ENCODE results near the gene WNT3. TPM values are rescaled to one million over a fixed set of nuclear protein-coding genes. Genes with fewer than 3 reads are reported as not detected.

WNT3 gene
- total RNA-seq, 4 donors from 2014 or later: 0.21 to 0.90 (median 0.73) TPM

- no peak for DNase-seq (ENCODE audit: low spot score in 2 of 2)
- H3K4me1 ChIP-seq: no peaks in the 10 kb centered on the region
- 57 to 65% methylated on average over 3 of the region's 3 CpGs for whole genome bisulfite sequencing, 2 donors
- H3K27me3 ChIP-seq: no peaks in the 10 kb centered on the region
- H3K9me3 ChIP-seq: no peaks in the 10 kb centered on the region
- no peak overlapping the region for H3K27ac ChIP-seq
- peaks cover 0 to 33% (median 0%) of the 10 kb centered on the region in 3 donors for H3K36me3 ChIP-seq
- TF ChIP-seq CTCF (IDR thresholded peaks at IDR 0.05): no peak
- no peak for TF ChIP-seq POLR2A (IDR thresholded peaks at IDR 0.05)
- TF ChIP-seq EP300 (IDR thresholded peaks at IDR 0.05): no peak
- H3K4me3 ChIP-seq: no peak overlapping the region
Observed at GRCh38 chr17:46719891-46720290, 98.6 kb downstream of the WNT3 start.

- no peak for DNase-seq (ENCODE audit: low spot score in 2 of 2)
- Histone ChIP-seq H3K4me3 (no peak overlapping the region), H3K9me3 (no peaks in the 10 kb centered on the region), H3K4me1 (no peaks in the 10 kb centered on the region), H3K27ac (no peak overlapping the region), H3K36me3 (peaks cover 0 to 50% (median 0%) of the 10 kb centered on the region in 3 donors), H3K27me3 (no peaks in the 10 kb centered on the region)
- 92 to 97% methylated on average over 4 of the region's 4 CpGs for WGBS, 2 donors
- TF ChIP-seq CTCF (IDR thresholded peaks at IDR 0.05): no peak
- TF ChIP-seq EP300 (IDR thresholded peaks at IDR 0.05): no peak
- TF ChIP-seq POLR2A (IDR thresholded peaks at IDR 0.05): no peak
Observed at GRCh38 chr17:46717999-46718398, 100.5 kb downstream of the WNT3 start.

Other genes starting within 250 kb of the WNT3 start
- gene ARL17A, start 239.0 kb downstream of the WNT3 start, total RNA-seq: 10 to 100 TPM; 10.9 to 17.7 (median 13.7) TPM
- 10 to 100 TPM; 14.9 to 31.8 (median 18.7) TPM for gene NSF, start 228.0 kb downstream of the WNT3 start, total RNA-seq
- gene WNT9B, start 32.9 kb upstream of the WNT3 start, total RNA-seq: under 1 TPM in 2 of 4 donors, not detected in 2; 0.78 to 0.90 TPM
- gene GOSR2, start 104.5 kb upstream of the WNT3 start, total RNA-seq: 10 to 100 TPM; 39.3 to 52.6 (median 48.1) TPM
- under 1 TPM in 1 of 4 donors, not detected in 3; 0.59 TPM for gene RPRML, start 160.6 kb upstream of the WNT3 start, total RNA-seq